OCI-LY1 (cell line): Measurements from ENCODE around the gene DOCK1.
"Not testable (repeated sequence)": the region's sequence is repeated elsewhere in the genome, so short reads cannot be mapped to it uniquely, and the experiment has no call there.

ENCODE experiments used
- H2AFZ ChIP-seq: fragments of 200-600 bp; sonication (generic), shearing (Covaris generic); 2 replicates; pipeline ENCODE4 v1.6.0; 2014; ENCODE audit warnings: antibody characterized with exemption, mild to moderate bottlenecking, low read length
- H3F3A ChIP-seq: fragments of 200-600 bp; sonication (generic), shearing (Covaris generic); 2 replicates; pipeline ENCODE4 v1.6.0; 2014; ENCODE audit warnings: mild to moderate bottlenecking, antibody characterized with exemption, low read length, moderate library complexity; ENCODE audit not compliant: insufficient read depth
- H3K27ac ChIP-seq: fragments of 200-600 bp; sonication (generic); 2 replicates; pipeline ENCODE4 v1.5.1; 2014; ENCODE audit warnings: low read length, mixed run types, mild to moderate bottlenecking, low read depth; ENCODE audit not compliant: poor library complexity, severe bottlenecking
- H3K27me3 ChIP-seq: fragments of 200-600 bp; sonication (generic); 2 replicates; pipeline ENCODE4 v1.6.0; 2014; ENCODE audit warnings: antibody characterized with exemption, mild to moderate bottlenecking, low read length, moderate library complexity; ENCODE audit not compliant: insufficient read depth
- H3K36me3 ChIP-seq: fragments of 200-600 bp; sonication (generic); 2 replicates; pipeline ENCODE4 v1.6.1; 2014; ENCODE audit warnings: mild to moderate bottlenecking, antibody characterized with exemption, low read length, moderate library complexity, mixed read lengths; ENCODE audit not compliant: insufficient read depth
- H3K4me1 ChIP-seq: fragments of 200-600 bp; sonication (generic); 2 replicates; pipeline ENCODE4 v1.5.1; 2014; ENCODE audit warnings: mild to moderate bottlenecking, low read length, moderate library complexity; ENCODE audit not compliant: insufficient read depth, severe bottlenecking
- H3K4me2 ChIP-seq: fragments of 200-600 bp; sonication (generic), shearing (Covaris generic); 2 replicates; pipeline ENCODE4 v1.6.1; 2014; ENCODE audit warnings: low read length
- H3K4me3 ChIP-seq: fragments of 200-600 bp; sonication (generic); 2 replicates; pipeline ENCODE4 v1.5.1; 2014; ENCODE audit warnings: low read length, low read depth, mild to moderate bottlenecking, mixed read lengths; ENCODE audit not compliant: poor library complexity, severe bottlenecking
- H3K79me2 ChIP-seq: fragments of 200-600 bp; shearing (Covaris generic); 2 replicates; pipeline ENCODE4 v1.6.1; 2016; ENCODE audit warnings: mixed run types, low read length, mixed read lengths; ENCODE audit not compliant: insufficient read depth
- H3K9ac ChIP-seq: fragments of 200-600 bp; sonication (generic), shearing (Covaris generic); 2 replicates; pipeline ENCODE4 v1.6.1; 2014; ENCODE audit warnings: mild to moderate bottlenecking, low read length, mixed read lengths
- H3K9me2 ChIP-seq: fragments of 200-600 bp; sonication (generic), shearing (Covaris generic); 2 replicates; pipeline ENCODE4 v1.6.1; 2014; ENCODE audit warnings: low read depth, mild to moderate bottlenecking, low read length, mixed read lengths
- H3K9me3 ChIP-seq: fragments of 200-600 bp; shearing (Covaris generic); 2 replicates; pipeline ENCODE4 v1.6.1; 2014; ENCODE audit warnings: low read length, mixed read lengths
- H4K20me1 ChIP-seq: fragments of 200-600 bp; sonication (generic), shearing (Covaris generic); 2 replicates; pipeline ENCODE4 v1.6.0; 2016; ENCODE audit warnings: mild to moderate bottlenecking, low read length; ENCODE audit not compliant: insufficient read depth
- EZH2 ChIP-seq: fragments of 200-600 bp; sonication (generic), shearing (Covaris generic); IDR thresholded peaks from 2 replicates; pipeline ENCODE4 v1.8.0; 2017; ENCODE audit warnings: borderline replicate concordance, mixed run types, mild to moderate bottlenecking, antibody characterized with exemption, low read length, moderate library complexity, mixed read lengths
- TF ChIP-seq, protein P1 (sequence below): fragments of 200-600 bp; sonication (generic), shearing (Covaris generic); IDR thresholded peaks from 2 replicates; pipeline ENCODE4 v1.5.1; 2017; ENCODE audit warnings: mild to moderate bottlenecking, antibody characterized with exemption, low read length, moderate library complexity, mixed read lengths

The DOCK1 gene

GRCh38 chr10:126876456-126876855 lies 28.8 kb upstream of the DOCK1 start:
- no peak overlapping the region for H3K4me3 ChIP-seq
- H3K36me3 ChIP-seq, result no peaks in the 10 kb centered on the region
- H3K9ac ChIP-seq, result no peak overlapping the region
- H3K4me1 ChIP-seq, result no peaks in the 10 kb centered on the region
- no peaks in the 10 kb centered on the region for H3F3A ChIP-seq
- H3K9me2 ChIP-seq, result no peaks in the 10 kb centered on the region
- no peak for TF ChIP-seq EZH2
- H4K20me1 ChIP-seq, result no peaks in the 10 kb centered on the region
- H3K9me3 ChIP-seq, result no peaks in the 10 kb centered on the region
- H3K27me3 ChIP-seq, result no peaks in the 10 kb centered on the region
- no peak overlapping the region for H2AFZ ChIP-seq
- H3K4me2 ChIP-seq, result no peak overlapping the region
- H3K27ac ChIP-seq, result no peak overlapping the region
- no peaks in the 10 kb centered on the region for H3K79me2 ChIP-seq

DNA sequence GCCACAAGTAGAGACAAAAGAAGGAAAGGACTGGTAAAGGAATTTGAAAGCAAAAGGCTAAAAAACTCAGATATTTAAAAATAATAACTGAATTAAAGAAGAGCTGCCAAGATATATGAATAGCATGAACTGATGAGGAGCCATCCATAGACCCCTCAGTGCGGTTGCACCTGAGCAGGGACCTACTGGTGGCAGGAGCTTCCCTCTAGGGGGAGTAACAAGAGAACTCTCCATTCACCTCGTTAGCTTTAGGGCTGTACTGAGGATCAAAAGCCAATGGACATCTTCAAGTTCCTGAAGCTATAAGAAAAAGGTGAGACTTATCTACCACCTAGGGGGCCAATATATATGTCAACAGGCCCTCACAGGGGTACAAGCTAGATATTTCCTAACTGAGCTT lies 27.8 kb upstream of the DOCK1 start:
- Histone ChIP-seq H4K20me1 (no peaks in the 10 kb centered on the region), H2AFZ (no peak overlapping the region), H3K4me3 (no peak overlapping the region), H3K79me2 (no peaks in the 10 kb centered on the region), H3F3A (no peaks in the 10 kb centered on the region), H3K4me2 (no peak overlapping the region), H3K9me3 (no peaks in the 10 kb centered on the region), H3K27ac (no peak overlapping the region), H3K9me2 (no peaks in the 10 kb centered on the region), H3K36me3 (no peaks in the 10 kb centered on the region), H3K27me3 (no peaks in the 10 kb centered on the region), H3K4me1 (no peaks in the 10 kb centered on the region), H3K9ac (no peak overlapping the region)
- TF ChIP-seq, protein P1, sequence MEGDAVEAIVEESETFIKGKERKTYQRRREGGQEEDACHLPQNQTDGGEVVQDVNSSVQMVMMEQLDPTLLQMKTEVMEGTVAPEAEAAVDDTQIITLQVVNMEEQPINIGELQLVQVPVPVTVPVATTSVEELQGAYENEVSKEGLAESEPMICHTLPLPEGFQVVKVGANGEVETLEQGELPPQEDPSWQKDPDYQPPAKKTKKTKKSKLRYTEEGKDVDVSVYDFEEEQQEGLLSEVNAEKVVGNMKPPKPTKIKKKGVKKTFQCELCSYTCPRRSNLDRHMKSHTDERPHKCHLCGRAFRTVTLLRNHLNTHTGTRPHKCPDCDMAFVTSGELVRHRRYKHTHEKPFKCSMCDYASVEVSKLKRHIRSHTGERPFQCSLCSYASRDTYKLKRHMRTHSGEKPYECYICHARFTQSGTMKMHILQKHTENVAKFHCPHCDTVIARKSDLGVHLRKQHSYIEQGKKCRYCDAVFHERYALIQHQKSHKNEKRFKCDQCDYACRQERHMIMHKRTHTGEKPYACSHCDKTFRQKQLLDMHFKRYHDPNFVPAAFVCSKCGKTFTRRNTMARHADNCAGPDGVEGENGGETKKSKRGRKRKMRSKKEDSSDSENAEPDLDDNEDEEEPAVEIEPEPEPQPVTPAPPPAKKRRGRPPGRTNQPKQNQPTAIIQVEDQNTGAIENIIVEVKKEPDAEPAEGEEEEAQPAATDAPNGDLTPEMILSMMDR, result no peak
- TF ChIP-seq EZH2, result no peak

- no peaks in the 10 kb centered on the region for H3K4me1 ChIP-seq
These were observed 26.6 kb upstream of the DOCK1 start for GRCh38 chr10:126878594-126878993.

DNA sequence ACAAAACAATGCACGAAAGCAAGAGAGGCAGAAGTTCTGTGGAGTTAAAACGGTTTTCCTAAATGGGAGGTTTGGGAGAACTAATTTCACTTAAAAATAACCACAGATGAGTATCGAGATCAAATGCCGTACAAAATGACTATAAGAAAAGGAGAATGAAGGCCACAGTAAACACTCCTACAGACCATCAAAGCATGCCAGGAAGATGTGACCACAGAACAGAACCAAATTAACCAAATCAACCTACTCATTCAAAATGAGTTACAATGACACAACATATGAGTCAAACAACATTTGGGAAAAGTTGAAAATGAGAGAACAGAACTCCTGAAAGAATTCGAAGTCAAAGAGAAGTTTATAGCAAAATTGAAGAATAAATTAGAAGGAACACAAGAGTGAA lies 24.3 kb upstream of the DOCK1 start:
- no peaks in the 10 kb centered on the region for H3K4me1 ChIP-seq
- H4K20me1 ChIP-seq, result no peaks in the 10 kb centered on the region
- no peaks in the 10 kb centered on the region for H3K36me3 ChIP-seq
- H3K9me2 ChIP-seq, result no peaks in the 10 kb centered on the region
- no peak overlapping the region for H2AFZ ChIP-seq
- H3K27me3 ChIP-seq, result no peaks in the 10 kb centered on the region
- H3K4me3 ChIP-seq, result no peak overlapping the region
- H3K9ac ChIP-seq, result no peak overlapping the region
- no peaks in the 10 kb centered on the region for H3F3A ChIP-seq
- H3K9me3 ChIP-seq, result no peaks in the 10 kb centered on the region
- H3K4me2 ChIP-seq, result no peak overlapping the region
- H3K27ac ChIP-seq, result no peak overlapping the region
- no peaks in the 10 kb centered on the region for H3K79me2 ChIP-seq
- TF ChIP-seq, protein P1, result no peak

More at GRCh38 chr10:126878594-126878993, 26.6 kb upstream of the DOCK1 start:
- Histone ChIP-seq H3K79me2 (no peaks in the 10 kb centered on the region), H3K9me2 (no peaks in the 10 kb centered on the region), H4K20me1 (no peaks in the 10 kb centered on the region), H3K4me3 (no peak overlapping the region), H3K27me3 (no peaks in the 10 kb centered on the region), H3K27ac (no peak overlapping the region), H3F3A (no peaks in the 10 kb centered on the region), H3K9me3 (no peaks in the 10 kb centered on the region), H3K36me3 (no peaks in the 10 kb centered on the region), H3K9ac (no peak overlapping the region), H2AFZ (no peak overlapping the region), H3K4me2 (no peak overlapping the region)
- no peak for TF ChIP-seq EZH2
- TF ChIP-seq, protein P1, result no peak

DNA sequence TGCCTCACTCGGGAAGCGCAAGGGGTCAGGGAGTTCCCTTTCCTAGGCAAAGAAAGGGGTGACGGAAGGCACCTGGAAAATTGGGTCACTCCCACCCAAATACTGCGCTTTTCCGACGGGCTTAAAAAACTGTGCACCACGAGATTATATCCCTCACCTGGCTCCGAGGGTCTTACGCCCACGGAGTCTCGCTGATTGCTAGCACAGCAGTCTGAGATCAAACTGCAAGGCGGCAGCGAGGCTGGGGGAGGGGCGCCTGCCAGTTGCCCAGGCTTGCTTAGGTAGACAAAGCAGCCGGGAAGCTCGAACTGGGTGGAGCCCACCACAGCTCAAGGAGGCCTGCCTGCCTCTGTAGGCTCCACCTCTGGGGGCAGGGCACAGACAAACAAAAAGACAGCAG lies 23.2 kb upstream of the DOCK1 start:
- H4K20me1 ChIP-seq, H3K4me1 ChIP-seq, H3K79me2 ChIP-seq, H3K9ac ChIP-seq, H3K9me3 ChIP-seq, H3K4me2 ChIP-seq, H2AFZ ChIP-seq, H3K9me2 ChIP-seq, H3K27ac ChIP-seq, H3F3A ChIP-seq, H3K27me3 ChIP-seq, H3K36me3 ChIP-seq, H3K4me3 ChIP-seq: not testable (repeated sequence)

DNA sequence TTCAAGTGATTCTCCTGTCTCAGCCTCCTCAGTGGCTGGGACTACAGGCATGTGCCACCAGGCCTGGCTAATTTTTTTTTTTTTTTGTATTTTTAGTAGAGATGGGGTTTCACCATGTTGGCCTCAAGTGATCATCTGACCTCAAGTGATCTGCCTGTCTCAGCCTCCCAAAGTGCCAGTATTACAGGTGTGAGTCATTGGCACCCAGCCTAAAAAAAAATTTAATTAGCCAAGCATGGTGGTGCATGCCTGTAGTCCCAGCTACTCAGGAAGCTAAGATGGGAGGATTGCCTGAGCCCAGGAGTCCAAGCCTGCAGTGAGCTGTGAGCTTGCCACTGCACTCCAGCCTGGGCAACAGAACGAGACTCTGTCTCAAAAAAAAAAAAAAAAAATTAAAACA lies 16.8 kb upstream of the DOCK1 start:
- H3K4me3 ChIP-seq, H3K9ac ChIP-seq, H4K20me1 ChIP-seq, H3K4me1 ChIP-seq, H3K4me2 ChIP-seq, H3K36me3 ChIP-seq, H3K9me3 ChIP-seq, H3F3A ChIP-seq, H3K27me3 ChIP-seq, H3K9me2 ChIP-seq, H2AFZ ChIP-seq, H3K79me2 ChIP-seq, H3K27ac ChIP-seq: not testable (repeated sequence)
